ENCODE measurements around the gene MORF4L2.
A peak's percentile ranks its signal among the peaks of the same experiment; 100 is the strongest.

MORF4L2 gene

GRCh38 chrX:103716962-103717361, 30.5 kb upstream of the MORF4L2 start:
- peaks cover 5% of the 10 kb centered on the region for H3K4me1 ChIP-seq (ENCODE audit: control insufficient read depth, insufficient read depth, low read length)
- no peaks in the 10 kb centered on the region for H3K9me3 ChIP-seq (ENCODE audit: control insufficient read depth, insufficient read depth, low read length)
- H3K9ac ChIP-seq (ENCODE audit: low read depth, low read length), result no peak overlapping the region
- H3K4me3 ChIP-seq (ENCODE audit: low read depth, low read length), result no peak overlapping the region
- no peak overlapping the region for H3K27ac ChIP-seq (ENCODE audit: low read depth, low read length)
- H3K27me3 ChIP-seq (ENCODE audit: control insufficient read depth, insufficient read depth, low read length), result peaks cover 6% of the 10 kb centered on the region
- H3K36me3 ChIP-seq (ENCODE audit: control insufficient read depth, insufficient read depth, low read length), result no peaks in the 10 kb centered on the region

- Histone ChIP-seq H3K4me3 (ENCODE audit: low read depth, low read length) (peak within 1 kb of the TSS; percentile 15; the same call in 1 of the 2 replicates), H3K27ac (ENCODE audit: low read depth, low read length) (peak within 1 kb of the TSS; percentile 22), H3K27me3 (ENCODE audit: control insufficient read depth, insufficient read depth, low read length) (peaks cover 9% of the 10 kb centered on the region), H3K9ac (ENCODE audit: low read depth, low read length) (no peak within 1 kb of the TSS), H3K36me3 (ENCODE audit: control insufficient read depth, insufficient read depth, low read length) (no peaks in the 10 kb centered on the region), H3K4me1 (ENCODE audit: control insufficient read depth, insufficient read depth, low read length) (peaks cover 5% of the 10 kb centered on the region), H3K9me3 (ENCODE audit: control insufficient read depth, insufficient read depth, low read length) (no peaks in the 10 kb centered on the region)
These were observed 24.1 kb upstream of the MORF4L2 start, which contains the start of gene TMEM31 for GRCh38 chrX:103710609-103711008. Gene TMEM31 (plus strand): TSS chrX:103710909. CDS start chrX:103712259, 1,350 bp downstream.

- H3K9me3 ChIP-seq (ENCODE audit: control insufficient read depth, insufficient read depth, low read length), result no peaks in the 10 kb centered on the region
- no peak overlapping the region for H3K4me3 ChIP-seq (ENCODE audit: low read depth, low read length)
- no peak overlapping the region for H3K27ac ChIP-seq (ENCODE audit: low read depth, low read length)
- H3K9ac ChIP-seq (ENCODE audit: low read depth, low read length), result no peak overlapping the region
- H3K36me3 ChIP-seq (ENCODE audit: control insufficient read depth, insufficient read depth, low read length), result no peaks in the 10 kb centered on the region
- peaks cover 19% of the 10 kb centered on the region; the same call in 1 of the 2 replicates for H3K27me3 ChIP-seq (ENCODE audit: control insufficient read depth, insufficient read depth, low read length)
- H3K4me1 ChIP-seq (ENCODE audit: control insufficient read depth, insufficient read depth, low read length), result no peaks in the 10 kb centered on the region; the same call in 1 of the 2 replicates
These were observed 18.4 kb upstream of the MORF4L2 start for GRCh38 chrX:103704863-103705262.

DNA sequence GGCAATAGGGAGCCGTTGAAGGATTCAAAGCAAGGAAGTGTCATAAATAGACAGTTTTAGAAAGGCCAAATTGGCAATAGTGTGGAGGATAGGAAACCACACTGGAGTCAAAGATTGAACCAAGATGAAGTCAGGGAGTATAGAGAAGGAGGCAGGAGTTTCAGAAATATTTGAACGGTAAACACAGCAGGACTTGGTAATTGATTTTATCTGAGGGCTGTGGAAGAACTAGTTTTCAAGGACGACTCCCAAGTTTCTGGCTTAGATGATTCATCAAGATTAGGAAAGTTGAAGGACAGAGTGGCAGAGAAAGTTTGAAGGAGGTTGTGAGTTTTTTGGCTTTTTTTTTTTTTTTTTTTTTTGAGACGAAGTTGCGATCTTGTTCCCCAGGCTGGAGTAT, 12.7 kb upstream of the MORF4L2 start:
- no peaks in the 10 kb centered on the region for H3K36me3 ChIP-seq (ENCODE audit: control insufficient read depth, insufficient read depth, low read length)
- no peak overlapping the region for H3K9ac ChIP-seq (ENCODE audit: low read depth, low read length)
- no peak overlapping the region for H3K27ac ChIP-seq (ENCODE audit: low read depth, low read length)
- H3K27me3 ChIP-seq (ENCODE audit: control insufficient read depth, insufficient read depth, low read length), result peaks cover 19% of the 10 kb centered on the region; the same call in 1 of the 2 replicates
- no peak overlapping the region for H3K4me3 ChIP-seq (ENCODE audit: low read depth, low read length)
- H3K9me3 ChIP-seq (ENCODE audit: control insufficient read depth, insufficient read depth, low read length), result no peaks in the 10 kb centered on the region
- H3K4me1 ChIP-seq (ENCODE audit: control insufficient read depth, insufficient read depth, low read length), result peaks cover 11% of the 10 kb centered on the region

GRCh38 chrX:103697687-103698086, 11.2 kb upstream of the MORF4L2 start:
- peak overlapping the region; percentile 38 for H3K27ac ChIP-seq (ENCODE audit: low read depth, low read length)

DNA sequence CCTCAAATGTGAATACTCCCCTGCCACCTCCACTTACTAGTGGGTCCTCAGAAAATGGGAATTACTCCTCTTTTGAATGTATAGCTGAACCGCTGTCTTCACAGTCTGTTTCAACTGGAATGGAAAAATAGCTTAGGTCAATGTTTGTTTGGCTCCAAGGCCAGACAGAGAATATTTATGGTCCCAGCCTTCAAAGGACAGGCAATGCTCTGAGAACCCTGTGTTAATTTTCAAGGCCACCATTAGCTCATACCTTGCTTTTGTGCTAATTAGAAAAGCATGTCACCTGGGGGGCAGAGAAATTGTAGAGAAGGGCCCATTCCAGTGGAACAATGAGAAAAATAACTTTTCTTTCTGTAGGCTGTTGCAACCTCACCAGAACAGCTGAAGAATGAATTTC, 4.6 kb upstream of the MORF4L2 start:
- H3K4me1 ChIP-seq (ENCODE audit: control insufficient read depth, insufficient read depth, low read length), result no peaks in the 10 kb centered on the region
- H3K4me3 ChIP-seq (ENCODE audit: low read depth, low read length), result no peak overlapping the region
- no peaks in the 10 kb centered on the region; the same call in 1 of the 2 replicates for H3K36me3 ChIP-seq (ENCODE audit: control insufficient read depth, insufficient read depth, low read length)
- no peak overlapping the region for H3K27ac ChIP-seq (ENCODE audit: low read depth, low read length)
- H3K9ac ChIP-seq (ENCODE audit: low read depth, low read length), result no peak overlapping the region
- H3K9me3 ChIP-seq (ENCODE audit: control insufficient read depth, insufficient read depth, low read length), result no peaks in the 10 kb centered on the region
- H3K27me3 ChIP-seq (ENCODE audit: control insufficient read depth, insufficient read depth, low read length), result no peaks in the 10 kb centered on the region

More at GRCh38 chrX:103697687-103698086, 11.2 kb upstream of the MORF4L2 start:
- no peak overlapping the region for H3K4me3 ChIP-seq (ENCODE audit: low read depth, low read length)
- peaks cover 14% of the 10 kb centered on the region; the same call in 1 of the 2 replicates for H3K27me3 ChIP-seq (ENCODE audit: control insufficient read depth, insufficient read depth, low read length)
- no peaks in the 10 kb centered on the region for H3K9me3 ChIP-seq (ENCODE audit: control insufficient read depth, insufficient read depth, low read length)
- no peaks in the 10 kb centered on the region for H3K36me3 ChIP-seq (ENCODE audit: control insufficient read depth, insufficient read depth, low read length)
- H3K9ac ChIP-seq (ENCODE audit: low read depth, low read length), result no peak overlapping the region; the same call in 1 of the 2 replicates
- H3K4me1 ChIP-seq (ENCODE audit: control insufficient read depth, insufficient read depth, low read length), result peaks cover 11% of the 10 kb centered on the region

- Histone ChIP-seq H3K9ac (ENCODE audit: low read depth, low read length) (no peak overlapping the region), H3K9me3 (ENCODE audit: control insufficient read depth, insufficient read depth, low read length) (no peaks in the 10 kb centered on the region), H3K4me1 (ENCODE audit: control insufficient read depth, insufficient read depth, low read length) (peaks cover 5% of the 10 kb centered on the region; the same call in 1 of the 2 replicates), H3K27me3 (ENCODE audit: control insufficient read depth, insufficient read depth, low read length) (no peaks in the 10 kb centered on the region), H3K4me3 (ENCODE audit: low read depth, low read length) (no peak overlapping the region), H3K27ac (ENCODE audit: low read depth, low read length) (no peak overlapping the region), H3K36me3 (ENCODE audit: control insufficient read depth, insufficient read depth, low read length) (peaks cover 13% of the 10 kb centered on the region)
These were observed 2.4 kb upstream of the MORF4L2 start for GRCh38 chrX:103688946-103689345.

GRCh38 chrX:103687696-103688201, 1.2 kb upstream of the MORF4L2 start:
- peak overlapping the region; percentile 89 for H3K4me3 ChIP-seq (ENCODE audit: low read depth, low read length)
- H3K27ac ChIP-seq (ENCODE audit: low read depth, low read length), result peak overlapping the region; percentile 98
- peaks cover 5% of the 10 kb centered on the region; the same call in 1 of the 2 replicates for H3K4me1 ChIP-seq (ENCODE audit: control insufficient read depth, insufficient read depth, low read length)
- no peaks in the 10 kb centered on the region for H3K27me3 ChIP-seq (ENCODE audit: control insufficient read depth, insufficient read depth, low read length)
- peak overlapping the region; percentile 92 for H3K9ac ChIP-seq (ENCODE audit: low read depth, low read length)
- peaks cover 24% of the 10 kb centered on the region for H3K36me3 ChIP-seq (ENCODE audit: control insufficient read depth, insufficient read depth, low read length)
- no peaks in the 10 kb centered on the region for H3K9me3 ChIP-seq (ENCODE audit: control insufficient read depth, insufficient read depth, low read length)

DNA sequence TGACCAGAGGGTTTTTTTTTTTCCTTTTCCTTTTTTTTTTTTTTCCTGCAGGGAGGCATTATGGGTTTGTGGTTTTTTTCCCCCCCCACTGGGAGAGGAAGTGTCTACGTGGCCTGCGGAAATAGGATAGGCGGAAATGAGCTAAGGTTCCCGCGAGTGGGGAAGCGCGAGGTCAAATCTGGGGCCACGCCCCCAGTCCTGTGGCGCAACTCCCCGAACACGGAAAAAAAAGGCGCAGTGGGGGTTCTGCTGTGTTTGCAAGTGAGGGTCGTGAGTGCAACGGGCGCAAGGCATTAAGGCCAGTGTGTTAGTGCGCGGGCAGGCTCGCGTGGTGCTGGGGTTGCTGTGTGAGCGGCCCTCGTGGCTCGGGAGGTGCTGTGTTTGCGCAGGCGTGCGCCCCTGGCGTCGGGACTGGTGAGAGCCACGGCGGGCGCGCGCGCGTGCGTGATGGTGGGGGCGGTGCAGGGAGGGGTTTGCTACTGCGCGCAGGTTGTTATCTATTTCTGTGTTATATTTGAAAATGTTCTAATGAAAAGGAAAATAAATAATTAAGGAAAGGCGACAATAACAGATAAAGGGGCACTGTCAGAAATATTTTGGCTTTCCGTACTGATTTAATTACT, 685 bp upstream of the MORF4L2 start:
- Histone ChIP-seq H3K4me3 (ENCODE audit: low read depth, low read length) (peak overlapping the region; percentile 89), H3K9me3 (ENCODE audit: control insufficient read depth, insufficient read depth, low read length) (no peaks in the 10 kb centered on the region), H3K27me3 (ENCODE audit: control insufficient read depth, insufficient read depth, low read length) (no peaks in the 10 kb centered on the region), H3K27ac (ENCODE audit: low read depth, low read length) (peak overlapping the region; percentile 98), H3K9ac (ENCODE audit: low read depth, low read length) (peak overlapping the region; percentile 92), H3K4me1 (ENCODE audit: control insufficient read depth, insufficient read depth, low read length) (peaks cover 5% of the 10 kb centered on the region; the same call in 1 of the 2 replicates), H3K36me3 (ENCODE audit: control insufficient read depth, insufficient read depth, low read length) (peaks cover 29% of the 10 kb centered on the region)

DNA sequence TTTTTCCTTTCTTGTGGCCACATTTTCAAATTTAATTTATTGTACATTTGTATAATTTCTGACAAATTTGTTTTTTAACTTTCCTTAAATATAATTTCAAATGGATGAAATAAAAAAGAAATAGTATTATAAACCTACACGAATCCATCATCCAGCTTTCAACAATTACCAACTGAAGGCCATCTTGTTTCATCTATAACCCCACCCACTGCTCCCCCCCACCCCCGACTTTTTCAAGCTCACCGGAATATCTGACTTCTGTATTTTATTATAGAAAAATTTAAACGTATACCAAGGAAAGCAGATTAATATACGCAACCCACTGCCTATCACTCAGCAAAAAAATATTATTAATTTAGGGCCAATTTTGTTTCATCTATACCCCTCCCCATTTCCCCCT, 1.1 kb downstream of the MORF4L2 start:
- H3K36me3 ChIP-seq (ENCODE audit: control insufficient read depth, insufficient read depth, low read length), result peaks cover 47% of the 10 kb centered on the region
- H3K27me3 ChIP-seq (ENCODE audit: control insufficient read depth, insufficient read depth, low read length), result no peaks in the 10 kb centered on the region
- peaks cover 5% of the 10 kb centered on the region; the same call in 1 of the 2 replicates for H3K4me1 ChIP-seq (ENCODE audit: control insufficient read depth, insufficient read depth, low read length)
- peak overlapping the region; percentile 89 for H3K4me3 ChIP-seq (ENCODE audit: low read depth, low read length)
- H3K9me3 ChIP-seq (ENCODE audit: control insufficient read depth, insufficient read depth, low read length), result no peaks in the 10 kb centered on the region
- peak overlapping the region; percentile 95 for H3K9ac ChIP-seq (ENCODE audit: low read depth, low read length)
- peak overlapping the region; percentile 98 for H3K27ac ChIP-seq (ENCODE audit: low read depth, low read length)

GRCh38 chrX:103681443-103681842, 5.1 kb downstream of the MORF4L2 start:
- Histone ChIP-seq H3K9me3 (ENCODE audit: control insufficient read depth, insufficient read depth, low read length) (no peaks in the 10 kb centered on the region), H3K27ac (ENCODE audit: low read depth, low read length) (no peak overlapping the region), H3K36me3 (ENCODE audit: control insufficient read depth, insufficient read depth, low read length) (peaks cover 85% of the 10 kb centered on the region), H3K9ac (ENCODE audit: low read depth, low read length) (no peak overlapping the region), H3K4me3 (ENCODE audit: low read depth, low read length) (no peak overlapping the region), H3K4me1 (ENCODE audit: control insufficient read depth, insufficient read depth, low read length) (peaks cover 5% of the 10 kb centered on the region; the same call in 1 of the 2 replicates), H3K27me3 (ENCODE audit: control insufficient read depth, insufficient read depth, low read length) (no peaks in the 10 kb centered on the region)
